DND-41 (cell line): ENCODE results near the gene KCNA3.

Experiments
- EZH2 ChIP-seq: IDR thresholded peaks from 3 replicates; pipeline ENCODE4 v1.6.1; 2012; ENCODE audit warnings: borderline replicate concordance, low read depth, mild to moderate bottlenecking, moderate library complexity, low read length, inconsistent platforms; ENCODE audit not compliant: severe bottlenecking
- TF ChIP-seq, protein P1 (sequence below): IDR thresholded peaks from 2 replicates; pipeline ENCODE4 v1.5.1; 2012; ENCODE audit warnings: borderline replicate concordance, low read length, moderate library complexity, mild to moderate bottlenecking; ENCODE audit not compliant: poor library complexity, severe bottlenecking; ENCODE audit errors: extremely low read depth

DNA sequence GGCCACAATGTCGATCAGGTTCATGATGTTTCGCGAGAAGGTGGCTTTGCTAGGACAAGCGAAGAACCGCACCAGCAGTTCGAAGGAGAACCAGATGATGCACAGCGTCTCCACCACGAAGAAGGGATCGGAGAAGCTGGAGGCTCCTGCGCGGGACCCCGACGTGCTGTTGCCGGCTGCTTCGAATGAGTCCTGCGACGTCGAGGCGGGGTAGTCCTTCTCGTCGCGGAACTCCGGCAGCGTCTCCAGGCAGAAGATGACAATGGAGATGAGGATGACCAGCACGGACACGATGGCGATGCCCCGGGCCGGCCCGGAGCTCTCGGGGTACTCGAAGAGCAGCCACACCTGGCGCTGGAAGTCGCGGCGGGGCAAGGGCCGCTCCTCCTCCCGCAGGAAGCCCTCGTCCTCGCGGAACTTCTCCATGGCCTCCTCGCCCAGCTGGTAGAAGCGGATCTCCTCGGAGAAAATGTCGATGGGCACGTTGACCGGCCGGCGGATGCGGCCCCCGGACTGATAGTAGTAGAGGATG, 869 bp downstream of the KCNA3 start:
- TF ChIP-seq, protein P1, sequence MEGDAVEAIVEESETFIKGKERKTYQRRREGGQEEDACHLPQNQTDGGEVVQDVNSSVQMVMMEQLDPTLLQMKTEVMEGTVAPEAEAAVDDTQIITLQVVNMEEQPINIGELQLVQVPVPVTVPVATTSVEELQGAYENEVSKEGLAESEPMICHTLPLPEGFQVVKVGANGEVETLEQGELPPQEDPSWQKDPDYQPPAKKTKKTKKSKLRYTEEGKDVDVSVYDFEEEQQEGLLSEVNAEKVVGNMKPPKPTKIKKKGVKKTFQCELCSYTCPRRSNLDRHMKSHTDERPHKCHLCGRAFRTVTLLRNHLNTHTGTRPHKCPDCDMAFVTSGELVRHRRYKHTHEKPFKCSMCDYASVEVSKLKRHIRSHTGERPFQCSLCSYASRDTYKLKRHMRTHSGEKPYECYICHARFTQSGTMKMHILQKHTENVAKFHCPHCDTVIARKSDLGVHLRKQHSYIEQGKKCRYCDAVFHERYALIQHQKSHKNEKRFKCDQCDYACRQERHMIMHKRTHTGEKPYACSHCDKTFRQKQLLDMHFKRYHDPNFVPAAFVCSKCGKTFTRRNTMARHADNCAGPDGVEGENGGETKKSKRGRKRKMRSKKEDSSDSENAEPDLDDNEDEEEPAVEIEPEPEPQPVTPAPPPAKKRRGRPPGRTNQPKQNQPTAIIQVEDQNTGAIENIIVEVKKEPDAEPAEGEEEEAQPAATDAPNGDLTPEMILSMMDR: no peak
- TF ChIP-seq EZH2: no peak
